HG02588 (cell line): ENCODE measurements around the gene CALD1.

Source experiments
- ATAC-seq: cut with Tn5 transposase; IDR thresholded peaks from one replicate; pipeline ENCODE4 v1.9.1; 2021; ENCODE audit warnings: mild to moderate bottlenecking, moderate library complexity; ENCODE audit not compliant: unreplicated experiment

Gene CALD1

GRCh38 chr7:134920026-134920753 is 140.8 kb downstream of the CALD1 start:
- no peak for ATAC-seq

- no peak for ATAC-seq
These were observed 143.6 kb downstream of the CALD1 start for GRCh38 chr7:134922720-134923704.

- no peak for ATAC-seq
These were observed 146.3 kb downstream of the CALD1 start for GRCh38 chr7:134925766-134926165.

GRCh38 chr7:134926396-134926795 is 147.0 kb downstream of the CALD1 start:
- ATAC-seq, result no peak

- no peak for ATAC-seq
These were observed 147.6 kb downstream of the CALD1 start for GRCh38 chr7:134927076-134927475.

- no peak for ATAC-seq
These were observed 148.3 kb downstream of the CALD1 start for GRCh38 chr7:134927723-134928122.

- ATAC-seq, result no peak
These were observed 149.1 kb downstream of the CALD1 start for GRCh38 chr7:134928554-134928953.

- ATAC-seq, result no peak
These were observed 152.1 kb downstream of the CALD1 start for GRCh38 chr7:134931487-134931886.

GRCh38 chr7:134932707-134933370 is 153.4 kb downstream of the CALD1 start:
- ATAC-seq, result peak; percentile 64

- ATAC-seq, result no peak
These were observed 154.1 kb downstream of the CALD1 start for GRCh38 chr7:134933460-134934068.

GRCh38 chr7:134935701-134936100 is 156.3 kb downstream of the CALD1 start:
- ATAC-seq, result no peak

- ATAC-seq, result no peak
These were observed 157.6 kb downstream of the CALD1 start for GRCh38 chr7:134936893-134937510.

GRCh38 chr7:134938141-134938540 is 158.7 kb downstream of the CALD1 start:
- ATAC-seq, result no peak

GRCh38 chr7:134939136-134939535 is 159.7 kb downstream of the CALD1 start:
- no peak for ATAC-seq

GRCh38 chr7:134940729-134941128 is 161.3 kb downstream of the CALD1 start:
- no peak for ATAC-seq

- no peak for ATAC-seq
These were observed 161.9 kb downstream of the CALD1 start for GRCh38 chr7:134941185-134941900.

GRCh38 chr7:134941952-134942351 is 162.5 kb downstream of the CALD1 start:
- ATAC-seq, result no peak

GRCh38 chr7:134942690-134943466 is 163.4 kb downstream of the CALD1 start:
- no peak for ATAC-seq

GRCh38 chr7:134943785-134944400 is 164.5 kb downstream of the CALD1 start:
- ATAC-seq, result no peak
